Activated effector memory CD4-positive, alpha-beta T cell treated with Interleukin-2 at 50 U/mL for 16 hours (primary cell): ENCODE measurements around the gene CHML.

Experiments used
- DNase-seq: peaks from one replicate; pipeline ENCODE4 v3.0.0-alpha.2; 2020

Gene CHML

GRCh38 chr1:241645199-241645598 lies 5.0 kb upstream of the CHML start:
- DNase-seq, result no peak

GRCh38 chr1:241644259-241644658 lies 4.1 kb upstream of the CHML start:
- DNase-seq, result no peak

- no peak for DNase-seq
These were observed 2.4 kb upstream of the CHML start for GRCh38 chr1:241642593-241642944.

DNA sequence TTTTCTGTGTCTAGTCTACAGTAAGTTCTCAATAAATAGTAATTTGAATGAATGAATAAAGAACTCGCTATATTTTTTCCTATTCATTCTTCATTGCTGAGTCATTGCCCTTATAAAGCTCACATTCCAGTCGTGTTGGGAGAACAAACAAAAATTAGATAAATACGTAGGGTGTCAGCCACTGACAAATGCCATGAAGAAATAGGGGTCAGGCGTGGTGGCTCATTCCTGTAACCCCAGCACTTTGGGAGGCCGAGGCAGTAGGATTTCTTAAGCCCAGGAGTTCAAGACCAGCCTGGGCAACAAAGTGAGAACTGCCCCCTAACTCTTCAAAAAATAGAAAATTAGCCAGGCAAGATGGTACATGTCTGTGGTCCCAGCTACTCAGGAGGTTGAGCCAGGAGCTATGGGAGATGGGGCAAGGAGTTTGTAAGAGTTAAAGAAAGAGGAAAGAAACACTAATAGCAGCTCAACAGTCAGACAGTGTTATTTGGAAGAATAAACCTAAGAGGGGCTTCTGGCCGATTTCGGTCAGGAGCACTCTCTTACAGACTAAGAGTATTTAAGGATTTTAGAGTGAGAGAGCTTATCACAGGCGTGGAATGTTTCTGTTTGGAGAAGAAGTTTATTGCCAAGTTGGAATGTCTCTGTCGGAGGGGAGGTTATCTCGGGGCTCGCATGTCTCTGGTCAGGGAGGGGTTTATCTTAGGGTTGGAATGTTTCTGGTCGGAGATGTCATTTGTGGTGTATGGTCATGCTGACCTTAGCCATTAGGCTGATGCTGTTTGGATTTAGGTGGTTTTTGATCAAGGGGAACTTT lies 1.8 kb upstream of the CHML start:
- no peak for DNase-seq

GRCh38 chr1:241640867-241641622 lies 876 bp upstream of the CHML start:
- no peak for DNase-seq

DNA sequence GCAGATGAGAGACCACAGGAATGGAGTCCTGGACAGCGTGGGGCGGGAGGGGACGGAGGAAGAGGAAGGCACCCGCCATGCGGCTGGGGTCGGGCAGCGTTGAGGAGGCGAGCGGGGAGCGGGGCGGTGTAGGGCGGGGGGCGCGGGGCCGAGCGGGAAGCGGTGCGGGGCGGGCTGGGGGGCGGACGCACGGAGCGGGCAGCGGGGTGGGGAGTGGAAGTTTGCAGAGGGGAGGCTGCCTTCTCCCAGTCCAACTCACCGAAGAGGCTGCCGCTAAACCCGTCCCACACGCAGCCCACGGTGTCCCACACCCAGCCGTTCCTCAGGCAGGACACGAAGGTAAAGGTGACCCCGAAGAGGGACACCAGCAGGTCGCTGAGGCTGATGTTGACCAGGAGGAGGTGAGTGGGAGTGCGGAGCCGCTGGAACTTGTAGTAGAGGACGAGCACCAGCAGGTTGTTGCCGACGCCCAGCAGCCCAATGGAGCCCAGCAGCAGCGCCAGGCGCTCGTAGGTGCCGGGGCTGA lies 483 bp downstream of the CHML start:
- DNase-seq, result no peak

- DNase-seq, result no peak
These were observed 1.1 kb downstream of the CHML start for GRCh38 chr1:241638909-241639622.

- DNase-seq, result no peak
These were observed 2.0 kb downstream of the CHML start for GRCh38 chr1:241638099-241638682.

DNA sequence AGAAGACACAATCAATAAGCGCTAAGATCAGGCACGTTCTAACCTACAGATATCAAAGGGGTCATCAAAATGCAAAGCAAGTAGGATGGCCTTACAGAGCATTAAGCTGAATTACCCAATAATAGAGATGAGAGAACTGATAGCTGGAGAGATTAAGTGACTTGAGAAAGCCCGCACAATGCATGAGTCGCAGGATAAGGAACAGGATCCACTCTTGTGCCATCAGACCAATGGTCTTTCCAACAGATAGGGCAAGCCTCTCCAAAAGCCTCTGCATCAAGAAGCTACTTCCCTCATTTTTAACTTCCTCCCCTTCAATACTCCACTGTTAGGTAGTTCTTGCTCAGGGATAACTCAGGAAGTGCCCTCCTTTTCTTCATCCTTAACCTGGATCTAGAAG lies 2.6 kb downstream of the CHML start:
- DNase-seq, result no peak

GRCh38 chr1:241637046-241637590 lies 3.1 kb downstream of the CHML start:
- no peak for DNase-seq

- no peak for DNase-seq
These were observed 3.9 kb downstream of the CHML start for GRCh38 chr1:241636291-241636690.

DNA sequence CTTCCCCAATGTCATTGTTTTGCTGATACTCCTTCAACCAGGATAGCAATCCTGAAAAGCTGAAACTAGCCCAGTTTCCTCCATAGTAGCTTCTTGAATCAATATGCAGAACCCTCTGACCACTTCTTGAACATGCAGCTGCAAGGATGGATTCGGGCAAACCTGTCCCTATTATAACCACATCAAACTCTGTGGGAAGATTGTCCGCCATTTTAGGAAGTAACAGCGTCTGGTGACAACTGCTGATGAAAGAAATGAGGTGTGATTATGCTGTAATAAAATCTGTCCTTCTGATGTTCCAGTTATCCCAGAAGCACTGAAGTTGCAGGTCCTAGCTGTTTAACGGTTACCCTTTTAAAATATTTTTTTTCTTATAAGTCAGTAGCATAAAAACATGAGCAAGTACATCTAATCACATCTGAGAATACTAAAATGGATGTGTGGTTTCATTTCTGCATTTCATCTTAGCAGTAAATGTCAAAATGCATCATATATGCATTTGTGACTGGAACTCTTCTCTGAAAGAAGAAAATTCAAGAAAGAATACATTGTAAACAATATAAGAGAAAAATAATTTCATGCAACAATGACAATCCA lies 4.5 kb downstream of the CHML start:
- DNase-seq, result no peak

- DNase-seq, result no peak
These were observed 7.2 kb downstream of the CHML start for GRCh38 chr1:241632987-241633386.

DNA sequence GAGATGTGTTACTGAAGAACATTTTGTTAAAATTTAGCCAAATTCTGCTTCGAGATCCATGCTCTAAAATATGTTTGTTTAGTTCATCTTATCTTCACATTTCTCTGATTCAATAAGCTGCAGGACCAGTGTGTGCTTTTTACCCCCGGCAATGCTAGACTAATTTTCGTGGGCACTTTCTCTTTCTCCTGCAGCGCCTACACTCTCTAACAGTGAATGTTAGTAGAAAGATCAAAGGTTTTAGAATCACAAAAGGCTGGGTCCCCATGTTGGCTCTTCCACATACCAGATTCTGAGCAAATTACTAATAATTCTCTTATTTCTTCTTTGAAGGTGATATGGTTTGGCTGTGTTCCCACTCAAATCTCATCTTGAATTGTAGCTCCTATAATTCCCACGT lies 8.5 kb downstream of the CHML start:
- DNase-seq, result no peak

GRCh38 chr1:241630899-241631298 lies 9.3 kb downstream of the CHML start:
- DNase-seq, result no peak

DNA sequence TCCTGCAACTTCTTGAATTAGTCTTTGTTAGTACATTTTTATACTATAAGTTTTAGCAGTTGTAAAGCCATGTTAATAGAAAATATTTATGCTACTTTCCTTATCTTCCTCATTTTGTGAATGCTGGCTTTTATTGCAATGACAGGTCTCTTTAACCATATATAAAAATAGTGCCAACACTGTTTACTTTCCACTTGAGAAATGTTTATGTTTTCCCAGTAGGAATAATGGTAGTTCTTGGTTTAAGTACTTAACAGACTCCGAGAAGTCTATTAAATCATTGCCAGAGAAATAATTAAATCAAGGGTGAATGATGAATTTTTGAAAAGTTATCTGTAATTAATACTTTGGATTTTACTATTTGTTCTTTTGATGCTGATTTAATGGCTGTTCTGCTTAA lies 9.7 kb downstream of the CHML start:
- DNase-seq, result no peak

GRCh38 chr1:241630005-241630404 lies 10.2 kb downstream of the CHML start:
- no peak for DNase-seq

GRCh38 chr1:241627453-241628259 lies 12.5 kb downstream of the CHML start:
- DNase-seq, result no peak

GRCh38 chr1:241624935-241625334 lies 15.2 kb downstream of the CHML start:
- DNase-seq, result no peak

- DNase-seq, result no peak
These were observed 17.5 kb downstream of the CHML start for GRCh38 chr1:241622669-241623068.

DNA sequence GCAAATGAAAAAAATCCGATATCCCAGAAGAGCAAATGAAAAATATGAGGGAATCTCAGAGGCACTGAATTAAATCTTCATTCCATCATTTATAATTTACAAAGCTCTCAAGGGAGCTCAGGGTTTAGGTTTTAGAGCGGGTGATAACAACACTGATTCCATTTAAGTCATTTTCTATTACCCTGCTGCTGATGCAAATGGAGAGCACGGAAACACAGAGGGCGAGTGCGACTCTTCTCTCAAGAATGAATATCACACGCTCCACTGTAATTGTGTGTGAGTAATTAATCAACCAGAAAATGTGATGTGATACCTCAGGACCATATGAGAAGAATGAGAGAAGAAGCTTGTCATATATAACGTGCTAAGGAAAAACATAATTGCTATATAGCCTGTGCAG lies 22.7 kb downstream of the CHML start:
- DNase-seq, result no peak
